T-cell (primary cell): ENCODE measurements around the gene TTC23. TPM values are rescaled to one million over a fixed set of nuclear protein-coding genes. Genes with fewer than 3 reads are reported as not detected.

ENCODE experiments used
- ATAC-seq, 4 experiments: fragments of 200-7000 bp in 3 of 4; fragments of 150-1000 bp in 1 of 4; cut with Tn5 transposase; replicated peaks in 1 of 4; 1 replicate in 3 of 4; 2 replicates in 1 of 4; pipeline ENCODE4 v1.10.0; 2021; ENCODE audit warnings: moderate library complexity in 3 of 4, mild to moderate bottlenecking in 2 of 4, moderate number of reproducible peaks in 1 of 4
- CTCF ChIA-PET, 2 donors: fragments of 300-600 bp; sonication (Branson Sonifier 250); formaldehyde crosslinking; loops; one replicate each; lab custom pipeline; 2022; ENCODE audit warnings: antibody characterized with exemption in 2 of 2; lab: Charles Lee
- POLR2A ChIA-PET, 2 donors: fragments of 300-600 bp; sonication (Branson Sonifier 250); formaldehyde crosslinking; loops; one replicate each; lab custom pipeline; 2022; ENCODE audit warnings: antibody characterized with exemption in 2 of 2; lab: Charles Lee
- DNase-seq, 35 experiments: peaks; one replicate each; pipeline versions ENCODE4 v3.0.0 to v3.0.0-alpha.2; 2013 to 2023
- H3K27ac ChIP-seq: one replicate; pipeline ENCODE4 v1.5.1; 2013; ENCODE audit warnings: low read length
- H3K27me3 ChIP-seq, 2 experiments: replicated peaks in 1 of 2; 1 replicate in 1 of 2; 2 replicates in 1 of 2; pipeline versions ENCODE4 v1.6.1 to v1.7.0; 2013; ENCODE audit warnings: low read length in 1 of 2, mixed read lengths in 1 of 2; ENCODE audit not compliant: control insufficient read depth in 2 of 2, insufficient read depth in 2 of 2; ENCODE audit errors: extremely low read depth in 1 of 2
- H3K36me3 ChIP-seq, 2 donors: 1 replicate in 1 of 2; 2 replicates in 1 of 2; pipeline versions ENCODE4 v1.6.1 to v1.7.0; 2013; ENCODE audit warnings: low read length in 1 of 2; ENCODE audit not compliant: control insufficient read depth in 2 of 2, insufficient read depth in 1 of 2; ENCODE audit errors: extremely low read depth in 1 of 2
- H3K4me1 ChIP-seq, 2 experiments: 1 replicate in 1 of 2; 2 replicates in 1 of 2; pipeline versions ENCODE4 v1.6.1 to v1.7.0; 2013; ENCODE audit warnings: low read length in 2 of 2, mixed read lengths in 1 of 2; ENCODE audit not compliant: insufficient read depth in 2 of 2, control insufficient read depth in 1 of 2; ENCODE audit errors: extremely low read depth in 1 of 2
- H3K4me3 ChIP-seq, 2 donors: 1 replicate in 1 of 2; 2 replicates in 1 of 2; pipeline versions ENCODE4 v1.5.1 to v1.7.0; 2013; ENCODE audit warnings: mild to moderate bottlenecking in 2 of 2, low read length in 1 of 2, moderate library complexity in 1 of 2; ENCODE audit not compliant: control insufficient read depth in 1 of 2; ENCODE audit errors: extremely low read depth in 1 of 2
- H3K9me3 ChIP-seq: 2 replicates; pipeline ENCODE4 v1.7.0; 2013
- H3K27ac Mint-ChIP-seq, 2 donors: one replicate each; pipeline ENCODE4 v1.8.0; 2020 to 2021; ENCODE audit warnings: mild to moderate bottlenecking in 2 of 2, mixed read lengths in 2 of 2
- H3K27me3 Mint-ChIP-seq, 2 donors: one replicate each; pipeline ENCODE4 v1.8.0; 2021 to 2022; ENCODE audit warnings: mixed read lengths in 2 of 2
- H3K36me3 Mint-ChIP-seq: one replicate; pipeline ENCODE4 v1.8.0; 2021; ENCODE audit warnings: mixed read lengths
- H3K4me1 Mint-ChIP-seq, 3 donors: one replicate each; pipeline ENCODE4 v1.8.0; 2020 to 2022; ENCODE audit warnings: mixed read lengths in 3 of 3, mild to moderate bottlenecking in 1 of 3
- H3K4me3 Mint-ChIP-seq, 3 donors: one replicate each; pipeline ENCODE4 v1.8.0; 2020 to 2022; ENCODE audit warnings: mild to moderate bottlenecking in 3 of 3, mixed read lengths in 3 of 3, moderate library complexity in 3 of 3
- H3K9me3 Mint-ChIP-seq, 3 donors: one replicate each; pipeline ENCODE4 v1.8.0; 2020 to 2022; ENCODE audit warnings: mixed read lengths in 3 of 3
- whole genome bisulfite sequencing: methylation state at CpG from one replicate; pipeline ENCODE4 v1.1.5; 2013; ENCODE audit warnings: missing lambda C conversion rate; ENCODE audit not compliant: insufficient coverage; 5-methylcytosine and 5-hydroxymethylcytosine counted together
- total RNA-seq, 35 experiments: library from RNA in 6 of 35; stranded (reverse) in 6 of 35; fragments of 120-200 nt in 1 of 35; gene quantifications; one replicate each; pipeline versions ENCODE4 v1.2.1 to v1.2.4 and lab custom pipeline; 2013 to 2026

The TTC23 gene
- total RNA-seq, 5 donors from 2014 or later (not counting 1 experiment from before 2014, with no cell fraction given): 0.18 to 2.2 (median 1.3) TPM; not detected in 2

GRCh38 chr15:99268431-99268830 is 19.1 kb upstream of the TTC23 start:
- no peak overlapping the region for H3K27ac Mint-ChIP-seq
- ChIA-PET POLR2A (no interaction called here), CTCF (interaction anchor here (0.6 to 2.4 kb wide), 3 partner anchors 8 to 436 kb away, joined by 3 to 8 read pairs (median 3); no protein-coding TSS in a partner anchor)
- peaks cover 10% of the 10 kb centered on the region for H3K36me3 Mint-ChIP-seq
- H3K9me3 Mint-ChIP-seq: no peaks in the 10 kb centered on the region
- no peaks in the 10 kb centered on the region for H3K4me1 ChIP-seq
- H3K4me3 ChIP-seq: no peak overlapping the region
- H3K4me1 Mint-ChIP-seq: no peaks in the 10 kb centered on the region
- H3K27ac ChIP-seq: no peak overlapping the region
- H3K36me3 ChIP-seq: no peaks in the 10 kb centered on the region
- no peaks in the 10 kb centered on the region for H3K9me3 ChIP-seq
- no peaks in the 10 kb centered on the region for H3K27me3 ChIP-seq
- no peak for DNase-seq
- no peak overlapping the region for H3K4me3 Mint-ChIP-seq
- ATAC-seq: no peak
- no CpG with 5 or more reads among the region's 5 CpGs for WGBS
- H3K27me3 Mint-ChIP-seq: no peaks in the 10 kb centered on the region

DNA sequence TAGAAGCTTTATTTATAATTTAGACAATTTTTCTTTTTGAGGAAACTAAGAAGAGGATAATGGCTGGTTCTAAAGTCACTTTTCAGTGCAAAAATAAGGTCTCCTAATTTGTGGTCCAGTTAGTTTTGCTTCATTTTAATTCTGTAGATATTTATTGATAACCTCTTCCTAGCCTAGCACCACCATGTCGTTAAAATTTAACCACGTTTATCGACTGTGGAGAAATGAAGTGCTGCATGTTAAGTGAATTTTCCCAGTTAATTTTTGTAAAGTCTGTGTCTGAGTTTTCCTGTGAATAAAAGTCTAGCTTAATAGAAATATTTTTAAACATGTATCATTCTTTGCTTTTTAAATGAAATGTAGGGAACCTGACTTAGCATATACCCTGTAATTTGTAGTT is 18.6 kb upstream of the TTC23 start:
- no peaks in the 10 kb centered on the region for H3K4me1 ChIP-seq
- DNase-seq (no peak), ATAC-seq (no peak)
- no peak overlapping the region for H3K4me3 Mint-ChIP-seq
- no peak overlapping the region for H3K27ac Mint-ChIP-seq
- H3K27ac ChIP-seq: no peak overlapping the region
- H3K27me3 ChIP-seq: no peaks in the 10 kb centered on the region
- WGBS: no CpG with 5 or more reads among the region's 3 CpGs
- H3K27me3 Mint-ChIP-seq: no peaks in the 10 kb centered on the region
- H3K9me3 Mint-ChIP-seq: no peaks in the 10 kb centered on the region
- H3K4me3 ChIP-seq: no peak overlapping the region
- H3K36me3 ChIP-seq: no peaks in the 10 kb centered on the region
- CTCF ChIA-PET: interaction anchor here in 1 of 2 donors (2.4 kb wide), 1 partner anchor 436 kb away, joined by 8 read pairs; no protein-coding TSS in a partner anchor
- POLR2A ChIA-PET: no interaction called here
- peaks cover 11% of the 10 kb centered on the region for H3K36me3 Mint-ChIP-seq
- H3K9me3 ChIP-seq: no peaks in the 10 kb centered on the region
- no peaks in the 10 kb centered on the region for H3K4me1 Mint-ChIP-seq

- H3K27ac ChIP-seq: no peak overlapping the region
- no peaks in the 10 kb centered on the region for H3K9me3 ChIP-seq
- no peaks in the 10 kb centered on the region for H3K36me3 ChIP-seq
- no peak overlapping the region for H3K4me3 Mint-ChIP-seq
- ChIA-PET CTCF (no interaction called here), POLR2A (no interaction called here)
- no peak overlapping the region for H3K4me3 ChIP-seq
- no peaks in the 10 kb centered on the region for H3K4me1 ChIP-seq
- DNase-seq (no peak), ATAC-seq (no peak)
- WGBS: no CpG with 5 or more reads among the region's 3 CpGs
- H3K27me3 ChIP-seq: no peaks in the 10 kb centered on the region
- no peaks in the 10 kb centered on the region for H3K27me3 Mint-ChIP-seq
- no peaks in the 10 kb centered on the region for H3K4me1 Mint-ChIP-seq
- H3K9me3 Mint-ChIP-seq: no peaks in the 10 kb centered on the region
- H3K36me3 Mint-ChIP-seq: peaks cover 18% of the 10 kb centered on the region
- H3K27ac Mint-ChIP-seq: no peak overlapping the region
These were observed 16.2 kb upstream of the TTC23 start for GRCh38 chr15:99265541-99266070.

- H3K36me3 Mint-ChIP-seq: peaks cover 22% of the 10 kb centered on the region
- no peaks in the 10 kb centered on the region for H3K9me3 ChIP-seq
- H3K4me3 Mint-ChIP-seq: no peak overlapping the region
- peaks cover 0 to 6% (median 0%) of the 10 kb centered on the region in 3 donors for H3K4me1 Mint-ChIP-seq
- H3K4me1 ChIP-seq: no peaks in the 10 kb centered on the region
- H3K27me3 ChIP-seq: no peaks in the 10 kb centered on the region
- no peaks in the 10 kb centered on the region for H3K9me3 Mint-ChIP-seq
- H3K36me3 ChIP-seq: no peaks in the 10 kb centered on the region
- DNase-seq: no peak
- no peak overlapping the region for H3K27ac Mint-ChIP-seq
- CTCF ChIA-PET: interaction anchor here in 1 of 2 donors (2.3 kb wide), 1 partner anchor 9 kb away, joined by 8 read pairs; no protein-coding TSS in a partner anchor
- H3K27me3 Mint-ChIP-seq: no peaks in the 10 kb centered on the region
- no peak for ATAC-seq
- WGBS: no CpG with 5 or more reads among the region's 5 CpGs
- no peak overlapping the region for H3K27ac ChIP-seq
- H3K4me3 ChIP-seq: no peak overlapping the region
- POLR2A ChIA-PET: no interaction called here
These were observed 14.7 kb upstream of the TTC23 start for GRCh38 chr15:99264125-99264524.

DNA sequence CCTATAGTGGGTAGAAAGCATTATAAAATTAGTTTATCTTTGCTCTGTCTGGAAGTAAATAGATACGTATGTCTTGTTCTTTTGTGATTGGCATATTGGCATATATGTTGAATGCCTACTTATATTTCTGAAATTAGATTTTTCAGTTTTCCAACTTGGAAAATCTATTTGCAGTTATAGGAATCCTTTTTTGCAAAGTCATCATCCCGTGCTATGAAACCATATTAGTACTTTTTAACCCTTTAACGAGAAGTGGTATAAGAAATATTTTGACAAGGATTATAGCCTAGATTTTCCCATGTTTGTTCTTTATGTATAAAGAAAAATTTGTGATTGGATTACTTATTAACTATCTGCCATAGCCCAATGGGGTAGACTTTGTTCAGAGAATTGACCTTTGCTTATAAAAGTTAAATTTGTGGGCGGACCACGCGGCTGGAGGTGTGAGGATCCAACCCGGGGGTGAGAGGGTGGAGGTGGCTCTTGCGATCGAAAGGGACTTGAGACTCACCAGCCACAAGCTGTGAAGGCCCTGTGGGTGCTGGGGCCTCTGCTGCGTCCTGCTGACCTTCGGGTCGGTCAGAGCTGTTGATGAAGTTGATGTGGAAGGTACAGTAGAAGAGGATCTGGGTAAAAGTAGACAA is 7.8 kb upstream of the TTC23 start:
- H3K9me3 ChIP-seq: no peaks in the 10 kb centered on the region
- no peaks in the 10 kb centered on the region for H3K9me3 Mint-ChIP-seq
- H3K27ac Mint-ChIP-seq: no peak overlapping the region
- peaks cover 0 to 6% of the 10 kb centered on the region in 2 donors for H3K36me3 ChIP-seq
- WGBS: 88% methylated on average over 8 of the region's 12 CpGs
- H3K4me1 Mint-ChIP-seq: peaks cover 16 to 31% (median 17%) of the 10 kb centered on the region in 3 donors
- POLR2A ChIA-PET: no interaction called here
- no peak overlapping the region for H3K4me3 ChIP-seq
- no peaks in the 10 kb centered on the region for H3K27me3 ChIP-seq
- no peak overlapping the region for H3K27ac ChIP-seq
- ATAC-seq (no peak), DNase-seq (no peak)
- CTCF ChIA-PET: interaction anchor here in 1 of 2 donors (0.9 kb wide), 1 partner anchor 18 kb away, joined by 3 read pairs; no protein-coding TSS in a partner anchor
- peaks cover 8 to 16% of the 10 kb centered on the region in 2 experiments for H3K4me1 ChIP-seq
- peaks cover 37% of the 10 kb centered on the region for H3K36me3 Mint-ChIP-seq
- no peak overlapping the region for H3K4me3 Mint-ChIP-seq
- no peaks in the 10 kb centered on the region for H3K27me3 Mint-ChIP-seq

DNA sequence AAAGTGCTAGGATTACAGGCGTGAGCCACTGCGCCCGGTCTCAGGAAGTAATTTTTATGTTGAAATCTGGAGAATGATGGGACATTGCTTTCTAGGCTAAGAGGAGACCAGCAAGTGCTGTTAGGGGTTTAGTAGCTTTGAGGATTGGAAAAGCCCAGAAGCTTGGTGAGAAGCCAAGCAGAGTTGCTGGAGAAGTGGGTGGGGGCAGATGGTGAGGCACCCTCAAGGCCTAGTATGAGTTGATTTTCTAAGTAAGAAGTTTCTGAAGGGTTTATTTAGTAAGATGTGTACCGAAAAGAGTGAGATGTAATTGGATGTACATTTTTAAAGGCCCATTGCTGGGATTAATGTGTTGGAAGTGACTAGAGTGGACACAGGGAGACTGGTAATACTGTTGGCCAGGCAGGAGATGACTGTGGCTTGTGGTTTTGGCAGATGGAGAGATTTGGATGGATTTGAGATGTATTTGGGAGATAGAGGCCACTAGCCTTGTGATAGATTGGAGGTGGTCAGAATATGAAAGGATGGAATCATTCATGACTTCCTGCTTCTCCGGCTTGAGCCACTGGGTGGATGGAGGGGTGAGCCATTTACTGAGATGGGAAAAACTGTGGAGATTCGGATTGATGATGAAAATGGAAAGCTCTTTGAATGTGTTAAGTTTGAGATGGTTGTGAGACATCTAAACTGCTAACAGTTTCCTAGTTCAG is 4.2 kb upstream of the TTC23 start:
- DNase-seq: no peak
- ChIA-PET CTCF (interaction anchor here in 1 of 2 donors (0.9 kb wide), 1 partner anchor 450 kb away, joined by 3 read pairs; no protein-coding TSS in a partner anchor), POLR2A (interaction anchor here in 1 of 2 donors (0.7 kb wide), 1 partner anchor 141 kb away, joined by 4 read pairs; no protein-coding TSS in a partner anchor)
- Histone ChIP-seq H3K9me3 (no peaks in the 10 kb centered on the region), H3K27ac (no peak overlapping the region), H3K4me1 (peaks cover 13 to 25% of the 10 kb centered on the region in 2 experiments), H3K36me3 (peaks cover 0 to 6% of the 10 kb centered on the region in 2 donors), H3K4me3 (no peak overlapping the region), H3K27me3 (no peaks in the 10 kb centered on the region)
- Mint-ChIP-seq H3K4me3 (peak overlapping the region in 2 of 3 donors; percentile 1 to 36), H3K36me3 (peaks cover 23% of the 10 kb centered on the region), H3K27me3 (no peaks in the 10 kb centered on the region), H3K4me1 (peaks cover 29 to 38% (median 30%) of the 10 kb centered on the region in 3 donors), H3K27ac (peak overlapping the region; percentile 13 to 17), H3K9me3 (peaks cover 0 to 3% (median 0%) of the 10 kb centered on the region in 3 donors)
- no peak for ATAC-seq
- WGBS: 86% methylated on average over 5 of the region's 6 CpGs
